K562 (cell line): Measurements from ENCODE around the gene PNMA8B.

Experiments used
- CTCF ChIP-seq, 3 experiments: IDR thresholded peaks in 2 of 3; conservative IDR thresholded peaks in 1 of 3; 2 replicates each; pipeline ENCODE4 v1.5.1; 2011 to 2012; ENCODE audit warnings: low read length in 3 of 3, mild to moderate bottlenecking in 3 of 3, control low read depth in 2 of 3, improper control_type of control experiment in 1 of 3, inconsistent platforms in 1 of 3, low read depth in 1 of 3, mixed read lengths in 1 of 3, moderate library complexity in 1 of 3; ENCODE audit not compliant: insufficient read depth in 2 of 3
- EZH2 ChIP-seq: IDR thresholded peaks from 2 replicates; pipeline ENCODE4 v1.6.1; 2012; ENCODE audit warnings: low read depth, mild to moderate bottlenecking, inconsistent platforms, low read length, borderline replicate concordance
- LCOR ChIP-seq: sonication (generic); formaldehyde crosslinking; IDR thresholded peaks from 2 replicates; pipeline ENCODE4 v1.8.0; 2022; ENCODE audit warnings: mild to moderate bottlenecking, missing genetic modification reagents
- NFYB ChIP-seq: IDR thresholded peaks from 2 replicates; pipeline ENCODE4 v1.6.1; 2011; ENCODE audit warnings: mild to moderate bottlenecking, moderate library complexity; ENCODE audit not compliant: insufficient read length; ENCODE audit errors: extremely low read depth
- TRIM28 ChIP-seq: fragments of 450-650 bp; IDR thresholded peaks from 2 replicates; pipeline ENCODE4 v1.6.1; 2017
- ZKSCAN8 ChIP-seq: fragments of 200-800 bp; sonication (Bioruptor generic); IDR thresholded peaks from 2 replicates; pipeline ENCODE4 v1.6.1; 2016; ENCODE audit warnings: missing genetic modification characterization, missing compliant biosample characterization

- no peak for TF ChIP-seq NFYB
- no peak for TF ChIP-seq ZKSCAN8 (CRISPR knock-in tag)
- TF ChIP-seq CTCF (IDR thresholded peaks at IDR 0.05 in 2 of 3, conservative IDR thresholded peaks at IDR 0.05 in 1 of 3; ENCODE audit: insufficient read depth in 2 of 3, low read depth in 1 of 3, low read length in 3 of 3), result no peak
- TF ChIP-seq LCOR (CRISPR knock-in tag), result no peak
- TF ChIP-seq EZH2, result no peak
- TF ChIP-seq TRIM28, result no peak
Measured at GRCh38 chr19:46478356-46478986, 17.2 kb downstream of the PNMA8B start.
